Right lobe of liver (tissue), 6 donors: Measurements from ENCODE around the gene PDP2. TPM values are rescaled to one million over a fixed set of nuclear protein-coding genes. Genes with fewer than 3 reads are reported as not detected.

Experiments
- ATAC-seq, 4 donors: fragments of 200-7000 bp; cut with Tn5 transposase; one replicate each; pipeline ENCODE4 v1.9.1; 2020; ENCODE audit warnings: mild to moderate bottlenecking in 4 of 4, moderate library complexity in 4 of 4
- DNase-seq, 3 donors: peaks; one replicate each; pipeline ENCODE4 v3.0.0-alpha.2; 2020
- H3K27ac ChIP-seq, 3 donors: fragments of 200-600 bp; one replicate each; pipeline ENCODE4 v1.8.0; 2022
- H3K27me3 ChIP-seq, 2 donors: fragments of 200-600 bp; one replicate each; pipeline ENCODE4 v1.8.0; 2022
- H3K36me3 ChIP-seq, 4 donors: fragments of 200-600 bp; sonication (generic) in 1 of 4; one replicate each; pipeline versions ENCODE4 v1.5.1 to v1.8.0; 2017 to 2022; ENCODE audit warnings: control low read depth in 1 of 4
- H3K4me1 ChIP-seq, 4 donors: fragments of 200-600 bp; sonication (generic) in 1 of 4; one replicate each; pipeline versions ENCODE4 v1.5.1 to v1.8.0; 2017 to 2022; ENCODE audit warnings: control low read depth in 1 of 4
- H3K4me3 ChIP-seq, 3 donors: fragments of 200-600 bp; one replicate each; pipeline ENCODE4 v1.8.0; 2022
- H3K9me3 ChIP-seq, 4 donors: fragments of 200-600 bp; sonication (generic) in 1 of 4; one replicate each; pipeline versions ENCODE4 v1.5.1 to v1.8.0; 2017 to 2022; ENCODE audit warnings: control low read depth in 1 of 4
- POLR2A ChIP-seq: fragments of 450-650 bp; IDR thresholded peaks from one replicate; pipeline ENCODE4 v1.6.1; 2017; ENCODE audit warnings: antibody characterized with exemption, mild to moderate bottlenecking
- WGBS: methylation state at CpG from one replicate; pipeline ENCODE4 v1.1.6; 2018; ENCODE audit warnings: low coverage, low lambda C conversion rate; ENCODE audit not compliant: insufficient coverage; ENCODE audit errors: missing lambda C conversion rate; 5-methylcytosine and 5-hydroxymethylcytosine counted together
- intact Hi-C, 2 donors: fragments of 100-400 bp; cut with DNase I; formaldehyde crosslinking; loops; one replicate each; pipeline versions ENCODE4 v1.11.2 to v1.14.1; 2022
- total RNA-seq, 6 experiments: library from RNA; depleted of rRNA in 2 of 6; stranded (reverse); fragments of >200 nt in 2 of 6; fragmentation: NEBNext Ultra II Directional in 3 of 6; extraction: Animal tissue kit (Norgen Biotek cat#: 25700) in 3 of 6; gene quantifications; one replicate each; pipeline versions ENCODE4 v1.1.0 to v1.2.4, GENCODE V29; 2016 to 2023
- TF ChIP-seq, protein P1 (sequence below), 4 donors: fragments of 200-600 bp in 3 of 4; fragments of 450-650 bp in 1 of 4; IDR thresholded peaks; one replicate each; pipeline versions ENCODE4 v1.5.1 to v1.8.0; 2016 to 2022; ENCODE audit warnings: antibody characterized with exemption in 4 of 4, mild to moderate bottlenecking in 2 of 4
- donor health status: DM: no; HTN: yes; CAD: no.
- donor health status: DM: no; HTN: no; CAD: no.
- donor health status: DM: no; HTN: no; CAD: no.
- donor health status: DM: no; HTN: yes; CAD: no.
- donor health status: DM: no; HTN: yes; CAD: no.

Gene PDP2
- total RNA-seq, 6 experiments from 2014 or later: 5.1 to 15.5 (median 10.8) TPM

DNA sequence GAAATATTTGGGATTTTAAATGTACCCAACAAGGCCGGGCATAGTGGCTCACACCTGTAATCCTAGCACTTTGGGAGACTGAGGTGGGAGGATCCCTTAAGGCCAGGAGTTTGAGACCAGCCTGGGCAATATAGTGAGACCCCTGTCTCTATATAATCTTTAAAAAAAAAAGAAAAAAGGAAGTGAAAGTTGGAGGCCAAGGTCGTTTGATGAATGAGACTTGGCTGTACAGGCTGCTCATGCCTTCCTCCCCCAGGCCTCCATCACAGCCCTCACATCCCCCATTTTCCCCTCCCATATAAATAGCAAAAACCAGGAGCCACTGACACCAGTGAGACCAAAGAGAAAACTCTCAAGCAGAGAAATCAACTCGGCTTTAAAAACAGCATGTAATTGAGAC is 39.4 kb upstream of the PDP2 start:
- intact Hi-C loops: no loop called here
- no peaks in the 10 kb centered on the region for H3K36me3 ChIP-seq
- no peaks in the 10 kb centered on the region for H3K9me3 ChIP-seq
- H3K27ac ChIP-seq: no peak overlapping the region
- H3K4me3 ChIP-seq: no peak overlapping the region
- 45% methylated on average over 3 of the region's 3 CpGs for WGBS
- ATAC-seq: no peak
- H3K27me3 ChIP-seq: peaks cover 4 to 6% of the 10 kb centered on the region in 2 donors
- peaks cover 0 to 10% (median 0%) of the 10 kb centered on the region in 4 donors for H3K4me1 ChIP-seq
- TF ChIP-seq, protein P1, sequence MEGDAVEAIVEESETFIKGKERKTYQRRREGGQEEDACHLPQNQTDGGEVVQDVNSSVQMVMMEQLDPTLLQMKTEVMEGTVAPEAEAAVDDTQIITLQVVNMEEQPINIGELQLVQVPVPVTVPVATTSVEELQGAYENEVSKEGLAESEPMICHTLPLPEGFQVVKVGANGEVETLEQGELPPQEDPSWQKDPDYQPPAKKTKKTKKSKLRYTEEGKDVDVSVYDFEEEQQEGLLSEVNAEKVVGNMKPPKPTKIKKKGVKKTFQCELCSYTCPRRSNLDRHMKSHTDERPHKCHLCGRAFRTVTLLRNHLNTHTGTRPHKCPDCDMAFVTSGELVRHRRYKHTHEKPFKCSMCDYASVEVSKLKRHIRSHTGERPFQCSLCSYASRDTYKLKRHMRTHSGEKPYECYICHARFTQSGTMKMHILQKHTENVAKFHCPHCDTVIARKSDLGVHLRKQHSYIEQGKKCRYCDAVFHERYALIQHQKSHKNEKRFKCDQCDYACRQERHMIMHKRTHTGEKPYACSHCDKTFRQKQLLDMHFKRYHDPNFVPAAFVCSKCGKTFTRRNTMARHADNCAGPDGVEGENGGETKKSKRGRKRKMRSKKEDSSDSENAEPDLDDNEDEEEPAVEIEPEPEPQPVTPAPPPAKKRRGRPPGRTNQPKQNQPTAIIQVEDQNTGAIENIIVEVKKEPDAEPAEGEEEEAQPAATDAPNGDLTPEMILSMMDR (IDR thresholded peaks at IDR 0.05): no peak
- TF ChIP-seq POLR2A: no peak
- no peak for DNase-seq

DNA sequence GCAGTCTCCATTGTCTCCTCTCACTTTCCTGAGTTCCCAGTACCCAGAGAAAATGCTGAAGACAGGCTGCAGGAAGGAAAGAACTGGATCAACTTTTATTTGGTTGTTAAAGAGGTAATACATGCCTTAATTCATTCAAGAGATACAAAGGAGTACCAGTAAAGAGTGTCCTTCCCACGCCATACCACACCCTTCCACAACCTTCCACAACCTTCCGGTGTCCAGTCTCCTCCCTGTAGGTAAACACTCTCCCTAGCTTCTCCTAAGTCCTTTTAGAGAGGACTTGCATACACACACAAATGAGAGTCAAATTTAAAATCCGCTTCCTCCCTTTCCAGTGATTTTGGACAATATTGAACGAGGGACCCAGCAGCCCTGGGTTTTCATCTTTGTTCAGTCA is 38.9 kb upstream of the PDP2 start:
- TF ChIP-seq, protein P1 (IDR thresholded peaks at IDR 0.05): no peak
- no peak for TF ChIP-seq POLR2A
- H3K27me3 ChIP-seq: peaks cover 4 to 6% of the 10 kb centered on the region in 2 donors
- WGBS: 79% methylated on average over 4 of the region's 4 CpGs
- no peak for DNase-seq
- no peak overlapping the region for H3K4me3 ChIP-seq
- no peaks in the 10 kb centered on the region for H3K36me3 ChIP-seq
- intact Hi-C loops: no loop called here
- no peak for ATAC-seq
- no peaks in the 10 kb centered on the region for H3K9me3 ChIP-seq
- no peak overlapping the region for H3K27ac ChIP-seq
- peaks cover 0 to 10% (median 0%) of the 10 kb centered on the region in 4 donors for H3K4me1 ChIP-seq

DNA sequence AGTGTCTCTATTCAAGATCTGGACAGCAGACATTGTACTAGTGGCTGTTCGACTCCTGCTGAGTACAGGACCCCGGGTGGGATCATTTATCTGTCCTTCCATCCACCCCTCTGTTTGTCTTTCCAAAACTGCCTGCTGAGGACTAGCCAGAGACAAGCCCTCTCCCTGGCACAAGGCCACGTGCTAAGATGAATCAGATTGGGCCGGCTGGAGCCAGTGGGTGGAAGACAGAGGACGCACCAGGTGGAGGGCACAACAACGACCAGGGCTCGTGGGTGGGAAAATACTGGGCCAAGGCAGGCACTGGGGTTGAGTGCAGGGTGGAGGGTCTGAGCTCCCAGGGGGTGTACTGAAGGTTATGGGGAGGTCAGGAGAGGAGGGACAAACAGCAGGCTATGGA is 37.5 kb upstream of the PDP2 start:
- no peak for TF ChIP-seq POLR2A
- TF ChIP-seq, protein P1 (IDR thresholded peaks at IDR 0.05): no peak
- Histone ChIP-seq H3K27me3 (peaks cover 4 to 6% of the 10 kb centered on the region in 2 donors), H3K9me3 (no peaks in the 10 kb centered on the region), H3K4me3 (no peak overlapping the region), H3K36me3 (no peaks in the 10 kb centered on the region), H3K27ac (no peak overlapping the region), H3K4me1 (peaks cover 0 to 10% (median 0%) of the 10 kb centered on the region in 4 donors)
- intact Hi-C loops: no loop called here
- 67% methylated on average over 5 of the region's 7 CpGs for WGBS
- no peak for ATAC-seq
- no peak for DNase-seq

DNA sequence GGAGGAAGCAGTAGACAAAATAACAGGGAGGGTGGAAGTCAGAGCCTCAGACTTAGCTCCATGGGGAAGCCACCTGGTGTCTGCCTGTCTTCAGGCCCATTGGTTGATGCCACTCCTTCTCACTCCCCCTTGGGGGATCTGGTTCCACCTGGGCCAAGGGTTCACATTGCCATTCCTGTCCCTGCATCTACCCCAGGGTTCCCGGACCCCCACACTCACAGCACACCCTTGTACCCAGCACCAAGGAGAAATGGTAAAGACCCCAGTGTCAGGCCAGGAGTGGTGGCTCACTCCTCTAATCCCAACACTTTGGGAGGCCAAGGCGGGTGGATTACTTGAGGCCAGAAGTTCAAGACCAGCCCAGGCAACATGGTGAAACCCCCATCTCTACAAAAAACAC is 37.1 kb upstream of the PDP2 start:
- no peak for ATAC-seq
- intact Hi-C loops: no loop called here
- Histone ChIP-seq H3K27ac (no peak overlapping the region), H3K4me3 (no peak overlapping the region), H3K27me3 (peaks cover 4 to 6% of the 10 kb centered on the region in 2 donors), H3K9me3 (no peaks in the 10 kb centered on the region), H3K4me1 (peaks cover 0 to 10% (median 0%) of the 10 kb centered on the region in 4 donors), H3K36me3 (no peaks in the 10 kb centered on the region)
- TF ChIP-seq, protein P1 (IDR thresholded peaks at IDR 0.05): no peak
- TF ChIP-seq POLR2A: no peak
- DNase-seq: no peak
- 80% methylated on average over 2 of the region's 2 CpGs for WGBS

DNA sequence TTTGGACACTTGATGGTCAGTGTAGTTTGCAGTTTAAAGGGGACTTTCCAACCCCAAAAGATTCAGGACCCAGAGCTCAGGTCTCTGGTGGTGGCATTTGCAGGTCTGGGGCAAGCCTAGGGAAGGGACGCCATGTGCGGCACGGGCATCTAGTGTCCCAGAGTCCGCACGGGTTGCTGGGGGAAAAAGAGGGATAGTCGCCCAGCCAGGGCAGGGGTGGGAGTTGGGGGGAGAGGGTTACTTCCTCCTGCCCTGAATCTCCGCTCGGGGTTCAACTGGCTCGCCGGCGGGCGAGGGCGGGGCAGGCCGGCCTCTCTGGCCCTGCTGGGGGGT is 36.3 kb upstream of the PDP2 start:
- no peak for DNase-seq
- WGBS: 43% methylated on average over 6 of the region's 14 CpGs
- intact Hi-C loops: no loop called here
- peaks cover 0 to 10% (median 0%) of the 10 kb centered on the region in 4 donors for H3K4me1 ChIP-seq
- H3K36me3 ChIP-seq: no peaks in the 10 kb centered on the region
- ATAC-seq: no peak
- peaks cover 4 to 6% of the 10 kb centered on the region in 2 donors for H3K27me3 ChIP-seq
- H3K4me3 ChIP-seq: peak overlapping the region; percentile 16 to 39 (median 25)
- H3K9me3 ChIP-seq: no peaks in the 10 kb centered on the region
- no peak overlapping the region for H3K27ac ChIP-seq
- TF ChIP-seq, protein P1 (IDR thresholded peaks at IDR 0.05): no peak
- no peak for TF ChIP-seq POLR2A
